Endometrium (tissue), 2 donors: Measurements from ENCODE around the gene CNNM3.

Source experiments
- FAIRE-seq: peaks from 2 replicates; lab custom pipeline; 2012; peaks lifted over from hg19 to GRCh38; lab: Jason Lieb, UNC
- donor health status: control.
- donor health status: control.

The CNNM3 gene

GRCh38 chr2:96878171-96878570 lies 62.1 kb downstream of the CNNM3 start:
- no peak for FAIRE-seq

DNA sequence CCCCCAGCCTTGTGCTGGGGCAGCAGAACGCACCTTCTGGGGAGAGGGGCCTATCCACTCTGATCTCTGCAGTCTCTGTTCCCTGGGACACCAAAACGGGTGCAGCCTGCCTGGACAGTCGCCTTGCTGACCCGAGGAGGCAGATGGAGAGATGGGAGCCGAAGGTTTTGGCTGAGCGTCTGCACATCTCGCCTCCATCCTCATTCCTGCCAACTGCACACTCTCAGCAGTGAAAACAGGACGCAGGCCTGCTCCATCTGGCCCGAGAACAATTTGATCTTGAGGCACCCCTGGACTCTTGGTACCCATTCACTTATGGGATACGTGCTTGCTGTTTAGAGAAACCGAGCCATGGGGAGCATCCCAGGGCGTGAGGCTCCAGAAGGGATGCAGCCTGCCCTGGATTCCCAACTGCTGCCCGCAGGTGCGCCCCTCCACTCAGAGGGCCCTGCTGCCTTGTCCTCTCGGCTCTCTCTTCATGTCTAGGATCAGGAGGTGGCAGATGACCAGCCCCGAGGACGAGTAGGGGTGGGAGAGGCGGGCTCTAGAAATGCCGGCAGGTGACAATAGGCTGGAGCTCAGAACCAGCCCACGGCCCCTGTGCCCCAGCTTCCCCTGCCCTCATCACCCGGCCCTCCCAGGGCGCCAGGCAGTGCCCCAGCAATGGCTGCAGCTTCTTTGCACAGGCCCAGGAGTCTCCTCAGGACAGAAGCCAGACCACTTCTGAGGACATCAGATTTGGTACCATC lies 62.9 kb downstream of the CNNM3 start:
- FAIRE-seq, result no peak

DNA sequence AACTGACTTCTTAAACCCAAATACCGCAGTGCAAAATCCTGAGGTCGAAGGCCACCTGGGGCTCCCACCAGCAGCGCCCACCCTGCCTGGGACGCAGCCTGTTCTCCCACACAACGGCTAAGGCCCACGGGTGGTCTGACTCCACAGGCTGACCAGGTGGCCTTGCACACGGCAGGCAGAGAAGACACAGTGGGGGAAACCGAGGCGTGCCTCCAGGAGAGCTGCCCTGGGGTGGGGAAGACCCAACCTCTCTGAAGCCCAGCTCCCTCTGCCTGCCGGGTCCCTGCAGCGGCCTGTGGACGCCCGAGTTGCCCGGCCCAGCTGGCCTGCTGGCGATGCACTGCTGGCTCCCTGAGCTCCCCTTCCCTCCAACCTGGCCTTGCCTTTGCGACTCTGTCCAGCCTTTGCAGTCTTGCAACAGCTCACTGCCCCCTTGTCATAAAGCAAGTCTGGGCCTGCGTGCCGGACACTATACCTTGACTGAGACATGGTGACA lies 63.5 kb downstream of the CNNM3 start:
- no peak for FAIRE-seq

GRCh38 chr2:96880891-96881273 lies 64.8 kb downstream of the CNNM3 start:
- FAIRE-seq, result no peak

DNA sequence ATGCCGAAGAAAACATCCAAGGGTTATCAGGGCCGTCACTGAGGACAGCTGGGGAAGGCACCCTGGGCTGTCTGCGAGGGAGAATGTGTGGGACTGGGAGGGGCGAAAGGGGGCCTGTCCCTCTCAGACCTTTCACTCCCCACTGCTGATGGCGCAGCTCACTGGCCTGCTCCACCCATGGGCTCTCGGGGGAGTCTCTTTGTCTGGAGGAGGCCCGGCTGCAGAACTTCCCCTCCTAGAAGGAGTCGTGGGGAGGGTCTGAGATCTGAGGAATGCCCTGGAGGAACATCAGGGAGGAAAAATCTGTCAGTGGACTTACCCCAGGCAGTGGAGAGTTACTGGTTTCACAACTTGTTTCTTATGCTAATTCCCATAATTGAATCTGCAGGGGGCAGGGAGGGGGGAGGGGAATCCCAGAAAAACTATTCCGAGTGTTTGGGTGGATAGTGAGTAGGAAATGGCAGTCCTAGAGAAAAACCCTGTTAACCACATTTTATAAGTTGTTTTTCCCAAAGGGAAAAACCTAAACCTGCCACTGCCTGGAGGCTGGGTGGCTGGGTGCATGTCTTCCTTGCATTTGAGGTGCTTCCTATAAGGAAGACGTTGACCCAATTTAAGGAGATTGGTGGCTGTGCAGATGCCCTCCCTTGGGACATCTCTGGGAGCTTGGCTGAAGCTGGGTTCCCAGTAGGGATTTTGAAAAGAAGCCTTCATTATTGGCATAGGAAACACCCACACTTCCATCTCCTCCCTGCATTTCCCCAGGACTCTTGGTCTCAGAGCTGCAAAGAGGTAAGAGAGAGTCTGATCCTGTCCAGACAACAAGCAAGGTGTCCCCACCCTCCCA lies 65.5 kb downstream of the CNNM3 start:
- no peak for FAIRE-seq

DNA sequence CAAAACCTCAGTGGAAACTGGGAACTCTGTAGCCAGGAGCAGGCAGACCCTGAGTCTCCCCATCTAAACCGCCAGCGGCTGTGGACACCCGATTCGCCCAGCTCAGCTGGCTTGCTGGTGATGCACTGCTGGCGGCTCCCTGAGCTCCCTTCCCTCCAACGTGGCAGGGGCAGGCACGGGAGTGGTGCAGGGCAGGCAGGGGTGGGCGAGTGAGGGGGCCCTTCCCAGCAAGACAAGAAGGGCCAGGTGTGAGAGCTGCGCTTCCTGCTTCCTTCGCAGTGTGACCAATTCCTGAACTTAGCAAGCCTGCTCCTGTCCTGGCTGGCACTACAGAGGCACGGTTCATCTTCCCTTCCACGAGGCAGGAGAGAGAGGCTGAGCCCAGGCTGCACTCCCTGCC lies 66.2 kb downstream of the CNNM3 start:
- no peak for FAIRE-seq

GRCh38 chr2:96882906-96883305 lies 66.8 kb downstream of the CNNM3 start:
- FAIRE-seq, result no peak

GRCh38 chr2:96883306-96883705 lies 67.2 kb downstream of the CNNM3 start:
- FAIRE-seq, result no peak
